ENCODE results near the gene CNTNAP2. TPM values are rescaled to one million over a fixed set of nuclear protein-coding genes. Genes with fewer than 3 reads are reported as not detected.

Gene CNTNAP2
- total and polyA plus RNA-seq, 8 donors = 0.09 to 1.1 (median 0.38) TPM

DNA sequence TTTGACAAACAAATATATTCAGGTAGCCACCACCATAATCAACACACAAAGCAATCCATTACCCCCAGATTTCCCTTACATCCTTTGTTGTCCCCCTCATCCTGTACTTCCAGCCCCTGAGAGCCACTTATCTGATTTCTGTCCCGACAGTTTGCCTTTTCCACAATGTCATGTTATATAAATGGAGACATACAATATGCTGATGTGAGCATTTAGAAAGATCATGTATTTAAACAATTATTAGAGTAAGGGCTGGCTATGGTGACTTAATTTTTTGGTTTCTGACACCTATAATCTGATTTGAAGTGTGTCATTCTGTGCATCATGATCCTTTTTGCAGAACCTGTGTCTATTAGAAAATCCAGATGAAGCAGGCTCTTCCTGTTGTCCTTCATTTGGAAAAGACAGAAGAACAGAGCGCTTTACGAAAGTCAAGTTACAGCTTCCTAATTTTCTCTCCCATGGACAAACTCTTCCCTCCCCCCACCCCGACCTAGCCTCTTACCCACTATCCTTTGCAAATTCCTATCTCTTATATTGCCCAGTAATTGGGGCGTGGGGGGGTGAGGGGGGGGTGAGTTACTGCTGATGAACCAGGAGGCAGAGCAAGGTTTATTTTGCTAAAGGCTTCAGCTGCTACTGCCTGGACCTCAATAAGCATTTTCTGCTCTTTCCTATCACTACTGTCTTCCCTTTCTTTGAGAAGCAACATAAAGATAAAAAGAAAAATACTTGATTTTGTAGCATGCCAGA, 2221.6 kb downstream of the CNTNAP2 start:
- peaks cover 0 to 35% (median 2%) of the 10 kb centered on the region in 4 donors for H3K27me3 ChIP-seq
- no peak for FAIRE-seq

DNA sequence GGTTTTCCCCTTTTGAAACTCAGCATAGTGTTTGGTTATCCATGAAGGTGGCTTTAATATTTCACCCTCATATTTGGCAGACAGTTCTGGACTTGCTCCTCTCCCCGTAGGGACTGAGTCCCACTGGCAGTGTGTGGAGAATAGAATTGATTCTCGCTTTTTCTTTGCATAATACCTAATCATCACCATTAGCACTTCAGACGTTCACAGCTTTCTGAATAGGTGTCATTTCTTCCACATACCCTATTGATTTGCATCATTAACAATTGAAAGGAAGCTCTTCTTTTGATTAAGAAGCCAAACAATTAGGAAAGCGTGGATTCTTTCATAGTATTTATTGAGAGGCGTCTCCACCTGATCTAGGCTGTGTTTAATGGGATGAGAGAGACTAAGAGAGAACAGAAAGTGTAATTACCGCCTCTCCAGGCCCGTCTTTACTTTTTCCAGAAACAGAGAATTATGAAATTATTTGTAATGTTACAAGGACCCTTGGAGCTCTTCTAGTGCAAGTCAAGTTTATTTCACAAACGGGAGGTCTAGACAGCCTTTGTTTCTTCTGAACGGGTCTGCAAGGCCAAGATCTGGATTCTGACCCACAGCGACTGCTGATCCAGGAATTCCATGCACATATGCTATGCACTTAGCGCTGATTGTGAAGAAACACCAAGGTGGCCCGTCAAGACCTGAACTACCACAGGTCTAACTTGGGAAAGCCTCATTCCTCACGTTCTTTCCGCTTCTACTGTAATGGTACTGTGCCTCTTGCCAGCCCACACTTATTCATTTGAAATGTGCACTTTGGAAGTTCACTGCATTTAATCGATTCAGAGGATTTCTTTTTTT, 2224.1 kb downstream of the CNTNAP2 start:
- DNase-seq (no peak), ATAC-seq (no peak), FAIRE-seq (no peak)
- H3K4me1 ChIP-seq = peaks cover 0 to 4% (median 3%) of the 10 kb centered on the region in 3 donors
- WGBS, 2 donors = 74 to 77% methylated on average over 15 of the region's 15 CpGs
- H3K27me3 ChIP-seq = peaks cover 0 to 35% (median 4%) of the 10 kb centered on the region in 4 donors
- no peak overlapping the region for H3K4me3 ChIP-seq
- intact Hi-C loops (cut with DNase I) = no loop called here
- no peaks in the 10 kb centered on the region for H3K9me3 ChIP-seq
- TF ChIP-seq, protein P1, sequence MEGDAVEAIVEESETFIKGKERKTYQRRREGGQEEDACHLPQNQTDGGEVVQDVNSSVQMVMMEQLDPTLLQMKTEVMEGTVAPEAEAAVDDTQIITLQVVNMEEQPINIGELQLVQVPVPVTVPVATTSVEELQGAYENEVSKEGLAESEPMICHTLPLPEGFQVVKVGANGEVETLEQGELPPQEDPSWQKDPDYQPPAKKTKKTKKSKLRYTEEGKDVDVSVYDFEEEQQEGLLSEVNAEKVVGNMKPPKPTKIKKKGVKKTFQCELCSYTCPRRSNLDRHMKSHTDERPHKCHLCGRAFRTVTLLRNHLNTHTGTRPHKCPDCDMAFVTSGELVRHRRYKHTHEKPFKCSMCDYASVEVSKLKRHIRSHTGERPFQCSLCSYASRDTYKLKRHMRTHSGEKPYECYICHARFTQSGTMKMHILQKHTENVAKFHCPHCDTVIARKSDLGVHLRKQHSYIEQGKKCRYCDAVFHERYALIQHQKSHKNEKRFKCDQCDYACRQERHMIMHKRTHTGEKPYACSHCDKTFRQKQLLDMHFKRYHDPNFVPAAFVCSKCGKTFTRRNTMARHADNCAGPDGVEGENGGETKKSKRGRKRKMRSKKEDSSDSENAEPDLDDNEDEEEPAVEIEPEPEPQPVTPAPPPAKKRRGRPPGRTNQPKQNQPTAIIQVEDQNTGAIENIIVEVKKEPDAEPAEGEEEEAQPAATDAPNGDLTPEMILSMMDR (IDR thresholded peaks at IDR 0.05) = no peak
- H3K36me3 ChIP-seq = no peaks in the 10 kb centered on the region
- H3K27ac ChIP-seq = no peak overlapping the region

More for the DNA sequence above, 2221.6 kb downstream of the CNTNAP2 start:
- ATAC-seq (no peak), DNase-seq (no peak)
- H3K9me3 ChIP-seq = no peaks in the 10 kb centered on the region
- 30 to 37% methylated on average over 5 of the region's 5 CpGs for WGBS, 2 donors
- no peak overlapping the region for H3K4me3 ChIP-seq
- no peaks in the 10 kb centered on the region for H3K36me3 ChIP-seq
- TF ChIP-seq, protein P1 (IDR thresholded peaks at IDR 0.05) = no peak
- intact Hi-C loops (cut with DNase I) = no loop called here
- no peak overlapping the region for H3K27ac ChIP-seq
- H3K4me1 ChIP-seq = peaks cover 0 to 4% (median 3%) of the 10 kb centered on the region in 3 donors

DNA sequence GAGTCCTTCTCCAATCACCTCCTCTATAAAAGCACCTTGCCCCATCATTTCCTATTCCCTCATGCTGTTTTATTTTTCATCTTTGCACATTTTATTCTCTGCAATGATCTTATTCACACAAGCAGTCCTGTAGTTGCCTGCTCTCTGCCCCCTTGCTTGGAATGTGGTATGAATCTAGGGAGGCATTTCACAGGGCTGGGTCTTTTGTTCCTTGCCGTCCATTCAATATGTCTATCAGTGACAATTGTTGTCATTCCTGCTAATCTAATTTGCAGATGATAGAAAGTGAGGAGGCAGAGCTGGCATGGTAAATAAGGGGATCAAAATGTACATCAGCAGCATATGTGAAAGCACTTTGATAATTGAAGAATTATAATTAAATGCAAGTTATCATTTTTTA, 2227.8 kb downstream of the CNTNAP2 start:
- Histone ChIP-seq H3K27ac (no peak overlapping the region), H3K4me1 (no peaks in the 10 kb centered on the region), H3K9me3 (no peaks in the 10 kb centered on the region), H3K36me3 (no peaks in the 10 kb centered on the region), H3K4me3 (no peak overlapping the region), H3K27me3 (peaks cover 0 to 11% (median 4%) of the 10 kb centered on the region in 4 donors)
- FAIRE-seq = no peak
- DNase-seq = no peak
- no peak for ATAC-seq
- TF ChIP-seq, protein P1 (IDR thresholded peaks at IDR 0.05) = no peak
- intact Hi-C loops (cut with DNase I) = no loop called here
- WGBS, 2 donors = 18 to 30% methylated on average over 1 of the region's 1 CpG

DNA sequence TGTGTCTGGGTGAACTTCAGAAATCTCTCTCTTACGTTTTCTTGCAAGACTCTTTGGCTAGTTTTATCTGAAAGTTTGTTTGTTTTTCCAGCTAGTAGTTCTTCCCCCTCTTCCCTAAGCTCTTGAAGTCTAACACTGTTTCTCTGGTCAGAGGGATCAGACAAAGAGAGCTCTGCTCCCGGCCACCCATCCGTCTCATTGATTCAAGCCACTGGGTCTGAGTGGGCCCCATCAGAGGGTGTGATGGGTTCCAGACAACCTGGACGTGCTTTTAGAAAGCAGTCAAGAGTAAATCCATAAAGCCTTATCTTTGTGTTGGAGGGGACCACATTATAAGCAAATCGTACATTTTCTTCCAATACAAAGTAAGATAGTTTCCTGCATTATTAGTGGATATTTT, 2231.4 kb downstream of the CNTNAP2 start:
- FAIRE-seq (no peak), DNase-seq (no peak), ATAC-seq (no peak)
- H3K9me3 ChIP-seq = no peaks in the 10 kb centered on the region
- no peaks in the 10 kb centered on the region for H3K4me1 ChIP-seq
- no peak overlapping the region for H3K4me3 ChIP-seq
- TF ChIP-seq, protein P1 (IDR thresholded peaks at IDR 0.05) = no peak
- H3K36me3 ChIP-seq = no peaks in the 10 kb centered on the region
- H3K27me3 ChIP-seq = peaks cover 0 to 3% (median 0%) of the 10 kb centered on the region in 4 donors
- H3K27ac ChIP-seq = no peak overlapping the region
- intact Hi-C loops (cut with DNase I) = no loop called here
- 62 to 65% methylated on average over 5 of the region's 5 CpGs for WGBS, 2 donors
